Astrocyte (in vitro differentiated cells and primary cell): ENCODE results near the gene CMTM4. TPM values are rescaled to one million over a fixed set of nuclear protein-coding genes. Genes with fewer than 3 reads are reported as not detected.

ENCODE experiments used
- DNase-seq: peaks from one replicate; pipeline ENCODE4 v3.0.0-alpha.2; 2010; ENCODE audit warnings: low read depth
- FAIRE-seq: peaks from 2 replicates; lab custom pipeline; 2011; peaks lifted over from hg19 to GRCh38; lab: Jason Lieb, UNC
- H2AFZ ChIP-seq: 2 replicates; pipeline ENCODE4 v1.6.0; 2012; ENCODE audit warnings: low read depth, low read length, inconsistent platforms
- H3K27ac ChIP-seq: 2 replicates; pipeline ENCODE4 v1.5.1; 2011; ENCODE audit warnings: low read depth, low read length, inconsistent platforms
- H3K27me3 ChIP-seq: 2 replicates; pipeline ENCODE4 v1.6.0; 2011; ENCODE audit warnings: low read length, inconsistent platforms; ENCODE audit not compliant: insufficient read depth
- H3K36me3 ChIP-seq: 2 replicates; pipeline ENCODE4 v1.5.1; 2011; ENCODE audit warnings: low read length, inconsistent platforms; ENCODE audit not compliant: insufficient read depth
- H3K4me1 ChIP-seq: 2 replicates; pipeline ENCODE4 v1.5.1; 2011; ENCODE audit warnings: low read length, inconsistent platforms; ENCODE audit not compliant: insufficient read depth
- H3K4me2 ChIP-seq: 2 replicates; pipeline ENCODE4 v1.6.0; 2012; ENCODE audit warnings: low read length, inconsistent platforms
- H3K4me3 ChIP-seq: 2 replicates; pipeline ENCODE4 v1.5.1; 2011; ENCODE audit warnings: low read depth, mild to moderate bottlenecking, low read length, inconsistent platforms; ENCODE audit not compliant: insufficient read depth
- H3K79me2 ChIP-seq: 2 replicates; pipeline ENCODE4 v1.6.0; 2012; ENCODE audit warnings: mild to moderate bottlenecking, low read length, inconsistent platforms; ENCODE audit not compliant: insufficient read depth
- H3K9ac ChIP-seq: 2 replicates; pipeline ENCODE4 v1.6.0; 2012; ENCODE audit warnings: mild to moderate bottlenecking, low read length, inconsistent platforms
- H3K9me3 ChIP-seq: 2 replicates; pipeline ENCODE4 v1.5.1; 2012; ENCODE audit warnings: low read depth, mild to moderate bottlenecking, low read length, inconsistent platforms; ENCODE audit not compliant: insufficient read depth
- H4K20me1 ChIP-seq: 2 replicates; pipeline ENCODE4 v1.6.0; 2012; ENCODE audit warnings: low read length, inconsistent platforms; ENCODE audit not compliant: insufficient read depth
- H3K27ac Mint-ChIP-seq: one replicate; pipeline ENCODE4 v1.8.0; 2021; ENCODE audit warnings: mild to moderate bottlenecking, mixed read lengths; ENCODE audit not compliant: unreplicated experiment
- H3K27me3 Mint-ChIP-seq: one replicate; pipeline ENCODE4 v1.8.0; 2021; ENCODE audit warnings: low read depth, mixed read lengths; ENCODE audit not compliant: unreplicated experiment
- H3K36me3 Mint-ChIP-seq: one replicate; pipeline ENCODE4 v1.8.0; 2021; ENCODE audit warnings: low read depth, mixed read lengths; ENCODE audit not compliant: unreplicated experiment
- H3K4me1 Mint-ChIP-seq: one replicate; pipeline ENCODE4 v1.8.0; 2021; ENCODE audit warnings: low read depth, mixed read lengths; ENCODE audit not compliant: unreplicated experiment
- H3K4me3 Mint-ChIP-seq: one replicate; pipeline ENCODE4 v1.8.0; 2021; ENCODE audit warnings: mild to moderate bottlenecking, moderate library complexity, mixed read lengths; ENCODE audit not compliant: unreplicated experiment
- H3K9me3 Mint-ChIP-seq: one replicate; pipeline ENCODE4 v1.8.0; 2021; ENCODE audit warnings: mild to moderate bottlenecking, mixed read lengths; ENCODE audit not compliant: unreplicated experiment
- EZH2 ChIP-seq: IDR thresholded peaks from 2 replicates; pipeline ENCODE4 v1.6.1; 2012; ENCODE audit warnings: mild to moderate bottlenecking, low read length, inconsistent platforms; ENCODE audit not compliant: insufficient read depth
- total RNA-seq: library from RNA; stranded (reverse); gene quantifications from 2 replicates; pipeline ENCODE4 v1.2.1, GENCODE V29; 2021
- TF ChIP-seq, protein P1 (sequence below): IDR thresholded peaks from 2 replicates; pipeline ENCODE4 v1.5.1; 2011; ENCODE audit warnings: low read depth, mild to moderate bottlenecking, inconsistent platforms, low read length, moderate library complexity; ENCODE audit not compliant: insufficient read depth

Gene CMTM4
- total RNA-seq, 1 donor from 2014 or later, result 20.9 TPM

DNA sequence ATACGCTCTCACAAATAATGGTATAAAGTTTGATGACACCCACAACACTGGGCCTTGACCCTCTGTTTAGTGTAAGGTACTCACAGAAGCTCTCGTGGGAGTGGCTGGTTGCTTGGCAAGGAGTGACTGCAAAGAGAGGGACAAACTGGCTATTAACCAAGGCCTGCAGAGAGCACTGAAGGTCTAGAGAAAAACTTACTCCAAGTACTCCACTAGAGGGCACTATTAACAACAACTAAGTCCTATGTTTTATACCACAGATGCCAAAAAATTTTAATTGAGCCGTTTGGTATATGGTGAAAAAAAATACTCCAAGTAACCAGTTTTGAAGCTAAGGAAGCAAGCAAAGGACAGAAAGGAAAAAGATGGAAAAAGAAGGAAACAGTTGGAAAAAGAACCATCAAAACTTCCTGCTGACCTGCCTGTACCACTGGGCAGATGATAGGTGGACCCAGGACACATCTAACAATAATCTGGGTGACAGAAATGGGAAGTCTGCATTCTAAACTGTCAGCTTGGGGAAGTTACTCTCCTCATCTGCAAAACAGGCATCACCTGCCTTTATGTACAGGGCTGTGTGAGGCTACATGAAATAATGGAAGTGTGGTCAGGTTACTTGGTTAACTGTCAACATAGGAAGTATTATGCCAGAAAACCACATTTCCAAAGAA is 31.7 kb upstream of the CMTM4 start:
- Histone ChIP-seq H3K27ac (no peak overlapping the region), H3K79me2 (peaks cover 6% of the 10 kb centered on the region), H3K9ac (no peak overlapping the region), H3K4me3 (no peak overlapping the region), H4K20me1 (peaks cover 57% of the 10 kb centered on the region), H3K27me3 (no peaks in the 10 kb centered on the region), H3K4me2 (no peak overlapping the region), H3K9me3 (no peaks in the 10 kb centered on the region), H3K36me3 (peaks cover 75% of the 10 kb centered on the region), H2AFZ (no peak overlapping the region), H3K4me1 (no peaks in the 10 kb centered on the region)
- peaks cover 29% of the 10 kb centered on the region for H3K36me3 Mint-ChIP-seq
- H3K4me3 Mint-ChIP-seq, result no peak overlapping the region
- DNase-seq (peak; percentile 54), FAIRE-seq (peak; percentile 56)
- TF ChIP-seq, protein P1, sequence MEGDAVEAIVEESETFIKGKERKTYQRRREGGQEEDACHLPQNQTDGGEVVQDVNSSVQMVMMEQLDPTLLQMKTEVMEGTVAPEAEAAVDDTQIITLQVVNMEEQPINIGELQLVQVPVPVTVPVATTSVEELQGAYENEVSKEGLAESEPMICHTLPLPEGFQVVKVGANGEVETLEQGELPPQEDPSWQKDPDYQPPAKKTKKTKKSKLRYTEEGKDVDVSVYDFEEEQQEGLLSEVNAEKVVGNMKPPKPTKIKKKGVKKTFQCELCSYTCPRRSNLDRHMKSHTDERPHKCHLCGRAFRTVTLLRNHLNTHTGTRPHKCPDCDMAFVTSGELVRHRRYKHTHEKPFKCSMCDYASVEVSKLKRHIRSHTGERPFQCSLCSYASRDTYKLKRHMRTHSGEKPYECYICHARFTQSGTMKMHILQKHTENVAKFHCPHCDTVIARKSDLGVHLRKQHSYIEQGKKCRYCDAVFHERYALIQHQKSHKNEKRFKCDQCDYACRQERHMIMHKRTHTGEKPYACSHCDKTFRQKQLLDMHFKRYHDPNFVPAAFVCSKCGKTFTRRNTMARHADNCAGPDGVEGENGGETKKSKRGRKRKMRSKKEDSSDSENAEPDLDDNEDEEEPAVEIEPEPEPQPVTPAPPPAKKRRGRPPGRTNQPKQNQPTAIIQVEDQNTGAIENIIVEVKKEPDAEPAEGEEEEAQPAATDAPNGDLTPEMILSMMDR, result peak; percentile 62
- TF ChIP-seq EZH2, result no peak
- H3K27me3 Mint-ChIP-seq, result no peaks in the 10 kb centered on the region
- H3K27ac Mint-ChIP-seq, result no peak overlapping the region
- H3K4me1 Mint-ChIP-seq, result no peaks in the 10 kb centered on the region
- no peaks in the 10 kb centered on the region for H3K9me3 Mint-ChIP-seq

DNA sequence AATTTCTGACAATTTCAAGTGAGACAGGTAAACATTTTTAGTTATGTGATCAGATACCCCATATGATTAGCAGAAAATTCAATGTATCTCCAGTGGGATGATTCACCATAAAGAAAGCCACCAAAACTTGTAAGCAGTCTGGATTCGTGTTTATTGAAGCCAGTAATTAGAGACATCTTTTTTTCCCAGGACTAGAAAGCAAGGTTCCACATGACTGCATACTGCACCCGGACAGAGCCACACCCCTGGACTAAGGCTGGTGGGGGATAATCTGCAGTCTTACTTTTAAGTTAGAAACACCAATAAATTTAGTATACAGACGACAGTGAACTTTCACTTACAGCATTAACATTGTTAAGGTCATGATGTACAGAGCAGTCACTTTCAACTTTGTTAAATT is 24.2 kb upstream of the CMTM4 start:
- no peaks in the 10 kb centered on the region for H3K79me2 ChIP-seq
- no peak overlapping the region for H3K4me3 ChIP-seq
- H3K27ac ChIP-seq, result no peak overlapping the region
- H3K27me3 ChIP-seq, result no peaks in the 10 kb centered on the region
- no peaks in the 10 kb centered on the region for H3K9me3 ChIP-seq
- H3K4me1 Mint-ChIP-seq, result peaks cover 13% of the 10 kb centered on the region
- H3K36me3 ChIP-seq, result peaks cover 43% of the 10 kb centered on the region
- no peak overlapping the region for H2AFZ ChIP-seq
- no peak overlapping the region for H3K27ac Mint-ChIP-seq
- H3K36me3 Mint-ChIP-seq, result peaks cover 28% of the 10 kb centered on the region
- H3K27me3 Mint-ChIP-seq, result no peaks in the 10 kb centered on the region
- TF ChIP-seq EZH2, result no peak
- TF ChIP-seq, protein P1, result no peak
- DNase-seq (no peak), FAIRE-seq (peak; percentile 9)
- H3K4me2 ChIP-seq, result no peak overlapping the region
- H3K4me3 Mint-ChIP-seq, result no peak overlapping the region
- H3K9ac ChIP-seq, result no peak overlapping the region
- H4K20me1 ChIP-seq, result peaks cover 20% of the 10 kb centered on the region
- peaks cover 6% of the 10 kb centered on the region for H3K4me1 ChIP-seq
- no peaks in the 10 kb centered on the region for H3K9me3 Mint-ChIP-seq

DNA sequence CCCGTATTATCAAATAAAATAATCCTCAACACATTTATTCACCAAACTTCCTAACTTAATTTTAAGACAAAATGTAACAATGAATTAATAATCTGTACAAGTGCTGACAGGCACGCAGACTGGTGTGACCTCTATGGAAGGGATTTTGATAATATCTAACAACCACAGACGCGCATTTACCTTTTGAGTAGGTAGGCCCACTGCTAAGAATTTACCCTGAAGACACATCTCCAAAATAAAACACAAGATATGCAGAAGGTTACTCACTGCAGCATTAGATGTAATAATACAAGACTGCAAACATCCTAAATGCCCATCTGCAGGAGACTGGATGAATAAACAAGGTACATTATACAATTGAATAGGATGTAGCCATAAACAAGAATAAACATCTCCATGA is 22.7 kb upstream of the CMTM4 start:
- no peaks in the 10 kb centered on the region for H3K27me3 Mint-ChIP-seq
- Histone ChIP-seq H3K4me3 (no peak overlapping the region), H3K4me1 (peaks cover 6% of the 10 kb centered on the region), H3K9me3 (no peaks in the 10 kb centered on the region), H3K36me3 (peaks cover 32% of the 10 kb centered on the region), H4K20me1 (peaks cover 16% of the 10 kb centered on the region), H2AFZ (no peak overlapping the region), H3K27me3 (no peaks in the 10 kb centered on the region), H3K27ac (no peak overlapping the region), H3K4me2 (no peak overlapping the region), H3K79me2 (no peaks in the 10 kb centered on the region), H3K9ac (no peak overlapping the region)
- H3K27ac Mint-ChIP-seq, result no peak overlapping the region
- TF ChIP-seq, protein P1, result no peak
- no peak for TF ChIP-seq EZH2
- FAIRE-seq, result peak; percentile 29
- H3K4me3 Mint-ChIP-seq, result no peak overlapping the region
- no peaks in the 10 kb centered on the region for H3K9me3 Mint-ChIP-seq
- H3K4me1 Mint-ChIP-seq, result peaks cover 13% of the 10 kb centered on the region
- peaks cover 19% of the 10 kb centered on the region for H3K36me3 Mint-ChIP-seq
- no peak for DNase-seq
